Measurements from ENCODE around the gene ACSL6. TPM values are rescaled to one million over a fixed set of nuclear protein-coding genes. Genes with fewer than 3 reads are reported as not detected.

The ACSL6 gene
- total RNA-seq, 4 donors from 2014 or later: 0.18 to 1.3 TPM; not detected in 2

DNA sequence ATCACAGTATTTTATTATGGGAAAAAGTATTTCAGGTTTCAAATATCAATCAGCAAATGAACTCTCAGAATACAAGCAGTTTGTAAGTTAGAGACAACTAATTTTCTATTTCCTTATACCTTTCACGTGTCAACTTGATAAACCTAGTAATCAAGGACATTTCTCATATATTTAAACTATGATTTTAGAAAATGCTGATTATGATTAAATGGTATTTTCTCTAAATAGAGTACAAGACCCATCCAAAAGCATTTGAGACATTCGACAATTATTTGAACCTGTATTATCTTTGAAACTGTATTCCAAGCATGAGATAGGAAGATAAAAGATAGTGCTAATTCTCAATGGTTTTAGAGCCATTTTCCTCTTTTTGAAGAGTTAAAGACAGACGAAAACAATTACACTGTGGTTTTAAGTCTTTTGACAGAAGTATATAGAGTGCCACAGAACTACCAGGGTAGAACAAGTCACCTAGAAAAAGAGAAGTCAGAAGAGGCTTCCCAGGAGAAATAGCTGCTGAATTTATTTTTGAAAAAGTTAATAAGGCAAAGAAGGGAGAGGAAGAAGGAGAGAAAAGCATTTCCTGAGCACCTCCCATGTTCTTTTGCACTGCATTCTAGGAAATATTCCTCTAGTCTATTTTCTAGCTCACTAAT is 71.6 kb downstream of the ACSL6 start:
- H3K27ac ChIP-seq: no peak overlapping the region
- no peaks in the 10 kb centered on the region for H3K27me3 ChIP-seq
- intact Hi-C loops (cut with DNase I; ENCODE audit: low total_unique reads): no loop called here
- H3K9me3 ChIP-seq: no peaks in the 10 kb centered on the region
- H3K36me3 ChIP-seq: no peaks in the 10 kb centered on the region
- no peak overlapping the region for H3K4me3 ChIP-seq
- TF ChIP-seq CTCF (IDR thresholded peaks at IDR 0.05): no peak
- TF ChIP-seq POLR2A (IDR thresholded peaks at IDR 0.05): no peak
- no peaks in the 10 kb centered on the region for H3K4me1 ChIP-seq
- DNase-seq: no peak

DNA sequence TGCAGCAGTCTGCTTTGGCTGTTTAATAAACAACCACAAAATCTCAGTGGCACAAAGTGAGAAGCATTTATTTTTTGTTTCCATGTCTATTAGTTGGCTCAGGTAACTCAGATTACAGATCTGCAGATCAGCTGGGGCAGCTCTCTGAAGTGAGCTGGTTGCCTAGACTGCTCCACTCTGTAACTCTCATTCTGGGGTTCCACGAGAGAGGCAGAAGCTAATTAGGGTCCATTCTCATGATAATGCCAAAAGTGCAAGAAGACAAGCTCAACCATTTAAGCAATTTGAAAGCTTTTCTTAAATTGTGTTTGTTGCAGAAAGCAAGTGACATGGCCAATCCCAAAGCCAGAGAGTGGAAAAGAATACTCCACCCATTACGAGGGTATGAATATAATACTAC is 79.2 kb downstream of the ACSL6 start:
- no peak for TF ChIP-seq POLR2A (IDR thresholded peaks at IDR 0.05)
- TF ChIP-seq CTCF (IDR thresholded peaks at IDR 0.05): no peak
- H3K36me3 ChIP-seq: no peaks in the 10 kb centered on the region
- DNase-seq: no peak
- no peak overlapping the region for H3K4me3 ChIP-seq
- H3K27me3 ChIP-seq: no peaks in the 10 kb centered on the region
- intact Hi-C loops (cut with DNase I; ENCODE audit: low total_unique reads): no loop called here
- H3K9me3 ChIP-seq: no peaks in the 10 kb centered on the region
- no peaks in the 10 kb centered on the region for H3K4me1 ChIP-seq
- no peak overlapping the region for H3K27ac ChIP-seq

DNA sequence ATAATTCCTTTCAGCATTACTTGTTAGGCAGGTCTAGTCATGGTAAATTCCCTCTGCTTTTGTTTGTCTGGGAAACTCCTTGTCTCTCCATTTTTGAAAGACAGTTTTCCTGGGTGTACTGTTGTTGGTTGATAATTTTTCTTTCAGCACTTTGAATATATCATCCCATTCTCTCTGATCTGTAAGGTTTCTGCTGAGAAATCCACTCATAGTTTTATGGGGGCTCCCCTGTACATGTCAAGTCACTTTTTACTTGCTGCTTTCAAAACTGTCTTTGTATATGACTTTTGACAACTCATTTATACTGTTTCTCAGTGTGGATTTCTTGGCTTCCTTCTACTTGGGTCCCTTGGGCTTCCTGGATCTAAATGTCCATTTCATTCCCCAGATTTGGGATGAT is 82.5 kb downstream of the ACSL6 start:
- H3K4me1 ChIP-seq: no peaks in the 10 kb centered on the region
- no peaks in the 10 kb centered on the region for H3K36me3 ChIP-seq
- no peaks in the 10 kb centered on the region for H3K27me3 ChIP-seq
- H3K27ac ChIP-seq: no peak overlapping the region
- no peak for DNase-seq
- no peak for TF ChIP-seq POLR2A (IDR thresholded peaks at IDR 0.05)
- TF ChIP-seq CTCF (IDR thresholded peaks at IDR 0.05): no peak
- no peaks in the 10 kb centered on the region for H3K9me3 ChIP-seq
- intact Hi-C loops (cut with DNase I; ENCODE audit: low total_unique reads): no loop called here
- no peak overlapping the region for H3K4me3 ChIP-seq

GRCh38 chr5:131926168-131926567 is 85.3 kb downstream of the ACSL6 start:
- TF ChIP-seq POLR2A (IDR thresholded peaks at IDR 0.05): no peak
- TF ChIP-seq CTCF (IDR thresholded peaks at IDR 0.05): no peak
- no peak overlapping the region for H3K27ac ChIP-seq
- H3K36me3 ChIP-seq: no peaks in the 10 kb centered on the region
- intact Hi-C loops (cut with DNase I; ENCODE audit: low total_unique reads): no loop called here
- H3K4me1 ChIP-seq: no peaks in the 10 kb centered on the region
- DNase-seq: no peak
- no peaks in the 10 kb centered on the region for H3K9me3 ChIP-seq
- no peak overlapping the region for H3K4me3 ChIP-seq
- H3K27me3 ChIP-seq: no peaks in the 10 kb centered on the region

- Histone ChIP-seq H3K4me3 (no peak overlapping the region), H3K27ac (no peak overlapping the region), H3K4me1 (no peaks in the 10 kb centered on the region), H3K27me3 (no peaks in the 10 kb centered on the region), H3K9me3 (no peaks in the 10 kb centered on the region), H3K36me3 (no peaks in the 10 kb centered on the region)
- no peak for DNase-seq
- intact Hi-C loops (cut with DNase I; ENCODE audit: low total_unique reads): no loop called here
- TF ChIP-seq POLR2A (IDR thresholded peaks at IDR 0.05) (no peak), CTCF (IDR thresholded peaks at IDR 0.05) (no peak)
These were observed 95.0 kb downstream of the ACSL6 start for GRCh38 chr5:131916481-131916880.

All from uterus (tissue), 4 donors.